ENCODE measurements around the gene TMEM37. TPM values are rescaled to one million over a fixed set of nuclear protein-coding genes. Genes with fewer than 3 reads are reported as not detected.

Gene TMEM37
- total and polyA plus RNA-seq, 12 donors: 0.32 to 4.7 (median 1.9) TPM

GRCh38 chr2:119419803-119420508, 11.7 kb upstream of the TMEM37 start:
- H3K27me3 ChIP-seq: no peaks in the 10 kb centered on the region
- no peak overlapping the region for H3K27ac ChIP-seq
- DNase-seq (no peak), ATAC-seq (peak in 2 of 8 donors; percentile 42 to 50)
- H3K36me3 ChIP-seq: no peaks in the 10 kb centered on the region
- peaks cover 0 to 4% (median 0%) of the 10 kb centered on the region in 11 donors for H3K9me3 ChIP-seq
- 53 to 57% methylated on average over 1 of the region's 1 CpG for WGBS, 2 donors
- TF ChIP-seq, protein P1, sequence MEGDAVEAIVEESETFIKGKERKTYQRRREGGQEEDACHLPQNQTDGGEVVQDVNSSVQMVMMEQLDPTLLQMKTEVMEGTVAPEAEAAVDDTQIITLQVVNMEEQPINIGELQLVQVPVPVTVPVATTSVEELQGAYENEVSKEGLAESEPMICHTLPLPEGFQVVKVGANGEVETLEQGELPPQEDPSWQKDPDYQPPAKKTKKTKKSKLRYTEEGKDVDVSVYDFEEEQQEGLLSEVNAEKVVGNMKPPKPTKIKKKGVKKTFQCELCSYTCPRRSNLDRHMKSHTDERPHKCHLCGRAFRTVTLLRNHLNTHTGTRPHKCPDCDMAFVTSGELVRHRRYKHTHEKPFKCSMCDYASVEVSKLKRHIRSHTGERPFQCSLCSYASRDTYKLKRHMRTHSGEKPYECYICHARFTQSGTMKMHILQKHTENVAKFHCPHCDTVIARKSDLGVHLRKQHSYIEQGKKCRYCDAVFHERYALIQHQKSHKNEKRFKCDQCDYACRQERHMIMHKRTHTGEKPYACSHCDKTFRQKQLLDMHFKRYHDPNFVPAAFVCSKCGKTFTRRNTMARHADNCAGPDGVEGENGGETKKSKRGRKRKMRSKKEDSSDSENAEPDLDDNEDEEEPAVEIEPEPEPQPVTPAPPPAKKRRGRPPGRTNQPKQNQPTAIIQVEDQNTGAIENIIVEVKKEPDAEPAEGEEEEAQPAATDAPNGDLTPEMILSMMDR (IDR thresholded peaks at IDR 0.05): no peak
- no peak overlapping the region for H3K4me3 ChIP-seq
- intact Hi-C loops (cut with DNase I): loop anchor here in 2 of 10 donors (5.0 kb wide), 1 partner anchor 52 kb away; no protein-coding TSS in a partner anchor
- H3K4me1 ChIP-seq: no peaks in the 10 kb centered on the region

DNA sequence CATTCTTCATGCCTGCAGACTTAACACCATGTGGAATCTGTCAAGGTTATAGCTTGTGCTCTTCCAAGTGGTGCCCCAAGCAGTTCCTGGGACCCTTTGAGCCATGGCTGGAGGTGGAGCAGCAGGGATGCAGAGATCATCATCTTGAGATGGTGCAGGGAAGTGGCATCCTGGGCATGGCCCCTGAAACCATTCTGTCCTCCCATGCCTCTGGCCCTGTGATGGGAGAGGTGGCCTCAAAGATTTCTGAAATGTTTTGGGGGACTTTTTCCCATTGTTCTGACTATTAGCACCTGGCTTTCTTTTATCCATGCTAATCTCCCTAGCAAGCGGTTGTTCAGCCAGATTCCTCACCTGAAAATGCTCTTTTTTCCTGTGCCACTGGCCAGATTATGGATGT, 10.3 kb upstream of the TMEM37 start:
- ATAC-seq (no peak), DNase-seq (no peak)
- peaks cover 0 to 4% (median 0%) of the 10 kb centered on the region in 11 donors for H3K9me3 ChIP-seq
- TF ChIP-seq, protein P1 (IDR thresholded peaks at IDR 0.05): no peak
- no peaks in the 10 kb centered on the region for H3K27me3 ChIP-seq
- H3K4me3 ChIP-seq: no peak overlapping the region
- intact Hi-C loops (cut with DNase I): loop anchor here in 2 of 10 donors (5.0 kb wide), 1 partner anchor 51 kb away; no protein-coding TSS in a partner anchor
- H3K36me3 ChIP-seq: no peaks in the 10 kb centered on the region
- peaks cover 0 to 7% (median 2%) of the 10 kb centered on the region in 9 donors for H3K4me1 ChIP-seq
- no peak overlapping the region for H3K27ac ChIP-seq
- 97 to 100% methylated on average over 1 of the region's 1 CpG for WGBS, 2 donors

- ATAC-seq (no peak), DNase-seq (no peak)
- H3K4me1 ChIP-seq: peaks cover 0 to 11% (median 6%) of the 10 kb centered on the region in 9 donors
- no peaks in the 10 kb centered on the region for H3K27me3 ChIP-seq
- H3K36me3 ChIP-seq: no peaks in the 10 kb centered on the region
- no peak overlapping the region for H3K4me3 ChIP-seq
- TF ChIP-seq, protein P1 (IDR thresholded peaks at IDR 0.05): no peak
- H3K27ac ChIP-seq: no peak overlapping the region
- peaks cover 0 to 4% (median 0%) of the 10 kb centered on the region in 11 donors for H3K9me3 ChIP-seq
- intact Hi-C loops (cut with DNase I): loop anchor here in 2 of 10 donors (5.0 kb wide), 1 partner anchor 51 kb away; no protein-coding TSS in a partner anchor
These were observed 9.9 kb upstream of the TMEM37 start for GRCh38 chr2:119421741-119422140.

DNA sequence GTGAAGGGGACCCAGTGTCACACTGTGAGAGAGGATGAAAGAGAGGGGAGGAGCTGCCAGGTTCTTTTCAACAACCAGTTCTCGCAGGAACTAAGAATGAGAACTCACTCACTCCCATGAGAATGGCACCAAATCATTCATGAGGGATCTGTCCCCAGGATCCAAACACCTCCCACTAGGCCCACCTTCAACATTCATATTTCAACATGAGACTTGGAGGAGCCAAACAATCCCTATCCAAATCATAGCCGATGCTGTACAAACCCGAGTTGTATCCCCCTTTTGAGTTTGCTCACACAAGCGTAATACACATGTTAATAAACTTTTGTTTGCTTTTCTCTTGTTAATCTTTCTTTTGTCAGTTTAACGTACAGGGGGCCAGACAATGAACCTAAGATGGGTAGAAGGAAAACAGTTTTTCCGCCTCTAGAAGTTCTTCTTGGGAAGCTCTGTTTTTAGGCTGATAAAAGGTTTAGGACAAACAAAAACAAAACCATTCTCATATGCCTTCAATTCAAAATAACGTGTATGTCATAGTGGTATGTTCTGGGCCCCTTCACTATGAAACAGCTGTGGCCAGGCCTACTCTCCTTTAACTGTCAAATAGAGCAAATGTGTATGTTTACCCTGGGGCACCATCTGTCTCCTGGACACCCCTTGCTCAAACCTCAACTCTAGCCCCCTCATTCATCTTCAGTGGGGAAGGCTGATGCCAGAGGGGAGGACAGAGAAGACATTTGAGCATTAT, 9.1 kb upstream of the TMEM37 start:
- TF ChIP-seq, protein P1 (IDR thresholded peaks at IDR 0.05): no peak
- Histone ChIP-seq H3K9me3 (peaks cover 0 to 4% (median 0%) of the 10 kb centered on the region in 11 donors), H3K4me1 (peaks cover 0 to 12% (median 7%) of the 10 kb centered on the region in 9 donors), H3K36me3 (no peaks in the 10 kb centered on the region), H3K27ac (no peak overlapping the region), H3K27me3 (no peaks in the 10 kb centered on the region), H3K4me3 (no peak overlapping the region)
- no peak for DNase-seq
- WGBS, 2 donors: 89 to 92% methylated on average over 7 of the region's 7 CpGs
- no peak for ATAC-seq
- intact Hi-C loops (cut with DNase I): loop anchor here in 2 of 10 donors (5.0 kb wide), 1 partner anchor 50 kb away; no protein-coding TSS in a partner anchor

All from heart right ventricle (tissue), 16 donors.